ENCODE data around the gene CCL26. TPM values are rescaled to one million over a fixed set of nuclear protein-coding genes. Genes with fewer than 3 reads are reported as not detected.

The CCL26 gene
- polyA plus RNA-seq, 1 experiment, result 0.26 TPM

GRCh38 chr7:75809396-75809795 is 37.4 kb upstream of the CCL26 start:
- TF ChIP-seq CTCF (IDR thresholded peaks at IDR 0.05; ENCODE audit: insufficient read depth, low read depth, low read length), result no peak
- CTCF ChIA-PET, result no interaction called here
- POLR2A ChIA-PET, result no interaction called here
- DNase-seq (ENCODE audit: low read depth), result no peak
- H3K27me3 ChIP-seq (ENCODE audit: control insufficient read depth, insufficient read depth, low read length), result 0 out of 2 replicates have a peak, but pooled peaks cover 2% of the 10 kb centered on the region
- no peaks in the 10 kb centered on the region for H3K36me3 ChIP-seq (ENCODE audit: control insufficient read depth, insufficient read depth, low read length)
- no peak overlapping the region for H3K4me3 ChIP-seq (ENCODE audit: low read depth, low read length)

GRCh38 chr7:75808106-75808505 is 36.1 kb upstream of the CCL26 start:
- POLR2A ChIA-PET, result no interaction called here
- CTCF ChIA-PET, result interaction anchor here (0.8 kb wide), 1 partner anchor 9 kb away, joined by 3 read pairs; no protein-coding TSS in a partner anchor

GRCh38 chr7:75807452-75807851 is 35.4 kb upstream of the CCL26 start:
- TF ChIP-seq CTCF (IDR thresholded peaks at IDR 0.05; ENCODE audit: insufficient read depth, low read depth, low read length), result no peak
- CTCF ChIA-PET, result no interaction called here
- no peak overlapping the region for H3K4me3 ChIP-seq (ENCODE audit: low read depth, low read length)
- DNase-seq (ENCODE audit: low read depth), result no peak
- H3K27me3 ChIP-seq (ENCODE audit: control insufficient read depth, insufficient read depth, low read length), result peaks cover 5% of the 10 kb centered on the region; the same call in 1 of the 2 replicates
- POLR2A ChIA-PET, result no interaction called here
- no peaks in the 10 kb centered on the region for H3K36me3 ChIP-seq (ENCODE audit: control insufficient read depth, insufficient read depth, low read length)

More at GRCh38 chr7:75808106-75808505, 36.1 kb upstream of the CCL26 start:
- no peak for TF ChIP-seq CTCF (IDR thresholded peaks at IDR 0.05; ENCODE audit: insufficient read depth, low read depth, low read length)
- peaks cover 5% of the 10 kb centered on the region; the same call in 1 of the 2 replicates for H3K27me3 ChIP-seq (ENCODE audit: control insufficient read depth, insufficient read depth, low read length)
- no peaks in the 10 kb centered on the region for H3K36me3 ChIP-seq (ENCODE audit: control insufficient read depth, insufficient read depth, low read length)
- no peak overlapping the region for H3K4me3 ChIP-seq (ENCODE audit: low read depth, low read length)
- DNase-seq (ENCODE audit: low read depth), result no peak

- ChIA-PET POLR2A (no interaction called here), CTCF (interaction anchor here (0.5 kb wide), 1 partner anchor 31 kb away, joined by 4 read pairs; no protein-coding TSS in a partner anchor)
These were observed 34.7 kb upstream of the CCL26 start for GRCh38 chr7:75806560-75807307.

GRCh38 chr7:75804705-75805104 is 32.7 kb upstream of the CCL26 start:
- Histone ChIP-seq H3K27me3 (ENCODE audit: control insufficient read depth, insufficient read depth, low read length) (peaks cover 5% of the 10 kb centered on the region), H3K4me3 (ENCODE audit: low read depth, low read length) (no peak overlapping the region), H3K36me3 (ENCODE audit: control insufficient read depth, insufficient read depth, low read length) (no peaks in the 10 kb centered on the region)
- no peak for DNase-seq (ENCODE audit: low read depth)
- ChIA-PET CTCF (no interaction called here), POLR2A (no interaction called here)
- no peak for TF ChIP-seq CTCF (IDR thresholded peaks at IDR 0.05; ENCODE audit: insufficient read depth, low read depth, low read length)

More at GRCh38 chr7:75806560-75807307, 34.7 kb upstream of the CCL26 start:
- H3K27me3 ChIP-seq (ENCODE audit: control insufficient read depth, insufficient read depth, low read length), result peaks cover 6% of the 10 kb centered on the region; the same call in 1 of the 2 replicates
- no peak overlapping the region for H3K4me3 ChIP-seq (ENCODE audit: low read depth, low read length)
- DNase-seq (ENCODE audit: low read depth), result no peak
- no peaks in the 10 kb centered on the region for H3K36me3 ChIP-seq (ENCODE audit: control insufficient read depth, insufficient read depth, low read length)
- TF ChIP-seq CTCF (IDR thresholded peaks at IDR 0.05; ENCODE audit: insufficient read depth, low read depth, low read length), result no peak
